ENCODE results near the gene ATP12A.

- TF ChIP-seq EZH2 (IDR thresholded peaks at IDR 0.05): no peak
- TF ChIP-seq POLR2AphosphoS5 (IDR thresholded peaks at IDR 0.05; ENCODE audit: borderline replicate concordance, low read depth, low read length): no peak
Observed at GRCh38 chr13:24642219-24642618, 38.0 kb upstream of the ATP12A start.
